ENCODE data around the gene SHKBP1. TPM values are rescaled to one million over a fixed set of nuclear protein-coding genes. Genes with fewer than 3 reads are reported as not detected.

The SHKBP1 gene
- polyA plus RNA-seq, 3 donors, result 234 to 324 (median 284) TPM

- intact Hi-C loops (cut with micrococcal nuclease), result no loop called here
- no peak overlapping the region for H3K4me2 ChIP-seq (replicated peaks; ENCODE audit: extremely low read depth, low read length, poor library complexity, severe bottlenecking)
- H3K9me3 ChIP-seq (replicated peaks in 1 of 2; ENCODE audit: control insufficient read depth in 1 of 2, insufficient read depth in 1 of 2, low read length in 2 of 2), result no peaks in the 10 kb centered on the region
- H3K27me3 ChIP-seq (ENCODE audit: control insufficient read depth in 2 of 2, insufficient read depth in 2 of 2, low read length in 2 of 2), result peaks cover 0 to 6% of the 10 kb centered on the region in 2 donors
- H3K27ac ChIP-seq (ENCODE audit: low read depth in 1 of 2, low read length in 2 of 2), result no peak overlapping the region
- peaks cover 0 to 19% of the 10 kb centered on the region in 2 donors for H3K36me3 ChIP-seq (replicated peaks in 1 of 2; ENCODE audit: control insufficient read depth in 1 of 2, insufficient read depth in 2 of 2, low read length in 2 of 2)
- H2AFZ ChIP-seq (ENCODE audit: insufficient read depth, low read depth, low read length, poor library complexity, severe bottlenecking), result no peak overlapping the region
- Mint-ChIP-seq H3K27ac (no peak overlapping the region), H3K36me3 (peaks cover 19 to 24% of the 10 kb centered on the region in 2 donors), H3K9me3 (peaks cover 0 to 2% (median 0%) of the 10 kb centered on the region in 7 donors), H3K27me3 (ENCODE audit: low read depth in 3 of 3) (peaks cover 14 to 19% (median 14%) of the 10 kb centered on the region in 3 donors), H3K4me3 (no peak overlapping the region), H3K4me1 (peaks cover 25% of the 10 kb centered on the region)
- no peak for DNase-seq
- H4K20me1 ChIP-seq (ENCODE audit: insufficient read depth, low read length), result no peaks in the 10 kb centered on the region
- no peak for TF ChIP-seq CTCF (IDR thresholded peaks at IDR 0.05)
- H3K4me1 ChIP-seq (ENCODE audit: control insufficient read depth in 1 of 2, insufficient read depth in 2 of 2, low read length in 2 of 2), result peaks cover 20 to 24% of the 10 kb centered on the region in 2 donors
- H3K79me2 ChIP-seq (ENCODE audit: insufficient read depth, low read length), result no peaks in the 10 kb centered on the region
- 96% methylated on average over 14 of the region's 17 CpGs for WGBS (ENCODE audit: insufficient coverage)
- H3K9ac ChIP-seq (ENCODE audit: insufficient read depth, low read length, poor library complexity, severe bottlenecking), result no peak overlapping the region
- no peak overlapping the region for H3K4me3 ChIP-seq (replicated peaks in 1 of 3; ENCODE audit: low read depth in 2 of 3, low read length in 3 of 3)
These were observed 40.3 kb downstream of the SHKBP1 start for GRCh38 chr19:40616941-40617340.

- no peak overlapping the region for H3K27ac Mint-ChIP-seq
- Histone ChIP-seq H3K79me2 (ENCODE audit: insufficient read depth, low read length) (no peaks in the 10 kb centered on the region), H3K27me3 (ENCODE audit: control insufficient read depth in 2 of 2, insufficient read depth in 2 of 2, low read length in 2 of 2) (peaks cover 0 to 6% of the 10 kb centered on the region in 2 donors), H3K4me2 (replicated peaks; ENCODE audit: extremely low read depth, low read length, poor library complexity, severe bottlenecking) (no peak overlapping the region), H2AFZ (ENCODE audit: insufficient read depth, low read depth, low read length, poor library complexity, severe bottlenecking) (no peak overlapping the region), H3K27ac (ENCODE audit: low read depth in 1 of 2, low read length in 2 of 2) (no peak overlapping the region), H3K9me3 (replicated peaks in 1 of 2; ENCODE audit: control insufficient read depth in 1 of 2, insufficient read depth in 1 of 2, low read length in 2 of 2) (no peaks in the 10 kb centered on the region), H3K4me3 (replicated peaks in 1 of 3; ENCODE audit: low read depth in 2 of 3, low read length in 3 of 3) (no peak overlapping the region), H3K4me1 (ENCODE audit: control insufficient read depth in 1 of 2, insufficient read depth in 2 of 2, low read length in 2 of 2) (peaks cover 20 to 22% of the 10 kb centered on the region in 2 donors), H3K9ac (ENCODE audit: insufficient read depth, low read length, poor library complexity, severe bottlenecking) (no peak overlapping the region), H4K20me1 (ENCODE audit: insufficient read depth, low read length) (no peaks in the 10 kb centered on the region), H3K36me3 (replicated peaks in 1 of 2; ENCODE audit: control insufficient read depth in 1 of 2, insufficient read depth in 2 of 2, low read length in 2 of 2) (peaks cover 3 to 29% of the 10 kb centered on the region in 2 donors)
- intact Hi-C loops (cut with micrococcal nuclease), result no loop called here
- WGBS (ENCODE audit: insufficient coverage), result no CpG with 5 or more reads among the region's 4 CpGs
- H3K4me1 Mint-ChIP-seq, result peaks cover 22% of the 10 kb centered on the region
- H3K9me3 Mint-ChIP-seq, result peaks cover 0 to 2% (median 0%) of the 10 kb centered on the region in 7 donors
- no peak for TF ChIP-seq CTCF (IDR thresholded peaks at IDR 0.05)
- H3K27me3 Mint-ChIP-seq (ENCODE audit: low read depth in 3 of 3), result peaks cover 11 to 14% (median 13%) of the 10 kb centered on the region in 3 donors
- H3K36me3 Mint-ChIP-seq, result peaks cover 26 to 29% of the 10 kb centered on the region in 2 donors
- DNase-seq, result no peak
- H3K4me3 Mint-ChIP-seq, result no peak overlapping the region
These were observed 41.3 kb downstream of the SHKBP1 start for GRCh38 chr19:40617961-40618360.
